Activated T-cell treated with anti-CD3 and anti-CD28 coated beads, Interleukin-2, amount 50 U/mL, for 4 hours (primary cell): ENCODE data around the gene INTS3. TPM values are rescaled to one million over a fixed set of nuclear protein-coding genes. Genes with fewer than 3 reads are reported as not detected.
"Not testable (repeated sequence)": the region's sequence is repeated elsewhere in the genome, so short reads cannot be mapped to it uniquely, and the experiment has no call there.

Source experiments
- ATAC-seq, 2 donors: fragments of 200-7000 bp; cut with Tn5 transposase; one replicate each; pipeline ENCODE4 v1.10.0; 2021
- DNase-seq: peaks from one replicate; pipeline ENCODE4 v3.0.0-alpha.2; 2020
- H3K27me3 Mint-ChIP-seq: one replicate; pipeline ENCODE4 v1.8.0; 2021; ENCODE audit warnings: low read depth, mixed read lengths
- H3K36me3 Mint-ChIP-seq: one replicate; pipeline ENCODE4 v1.8.0; 2022; ENCODE audit warnings: mixed read lengths; ENCODE audit not compliant: insufficient read depth
- H3K4me1 Mint-ChIP-seq: one replicate; pipeline ENCODE4 v1.8.0; 2021; ENCODE audit warnings: low read depth, mixed read lengths
- H3K4me3 Mint-ChIP-seq: one replicate; pipeline ENCODE4 v1.8.0; 2021; ENCODE audit warnings: mild to moderate bottlenecking, moderate library complexity, mixed read lengths
- H3K9me3 Mint-ChIP-seq: one replicate; pipeline ENCODE4 v1.8.0; 2021; ENCODE audit warnings: mixed read lengths
- total RNA-seq, 3 donors: library from RNA; stranded (reverse); gene quantifications; one replicate each; pipeline ENCODE4 v1.2.1, GENCODE V29; 2021

The INTS3 gene
- total RNA-seq, 3 donors from 2014 or later: 46.9 to 49.4 (median 48.5) TPM

DNA sequence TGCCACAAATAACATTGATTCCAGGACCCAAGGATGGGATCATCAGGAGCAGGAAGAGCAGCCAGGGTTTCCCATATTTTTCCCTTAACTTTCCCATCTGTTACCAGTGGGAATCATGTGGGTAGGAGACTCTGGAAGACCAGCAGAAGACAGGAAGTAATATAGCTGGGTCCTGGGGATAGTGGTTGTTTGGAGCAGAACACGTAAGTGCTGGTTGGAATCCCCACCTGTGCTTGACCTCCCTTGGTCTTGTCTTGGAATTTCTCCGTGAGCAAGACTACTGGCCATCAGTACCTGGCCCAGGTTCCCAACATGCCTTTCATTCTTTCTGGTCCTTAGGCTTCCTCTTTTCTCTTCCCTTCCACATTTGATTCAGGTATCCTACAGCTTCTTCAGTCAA, 26.4 kb downstream of the INTS3 start:
- Mint-ChIP-seq H3K9me3 (no peaks in the 10 kb centered on the region), H3K4me1 (peaks cover 6% of the 10 kb centered on the region), H3K36me3 (peaks cover 42% of the 10 kb centered on the region), H3K27me3 (no peaks in the 10 kb centered on the region), H3K4me3 (no peak overlapping the region)
- ATAC-seq (no peak), DNase-seq (no peak)

DNA sequence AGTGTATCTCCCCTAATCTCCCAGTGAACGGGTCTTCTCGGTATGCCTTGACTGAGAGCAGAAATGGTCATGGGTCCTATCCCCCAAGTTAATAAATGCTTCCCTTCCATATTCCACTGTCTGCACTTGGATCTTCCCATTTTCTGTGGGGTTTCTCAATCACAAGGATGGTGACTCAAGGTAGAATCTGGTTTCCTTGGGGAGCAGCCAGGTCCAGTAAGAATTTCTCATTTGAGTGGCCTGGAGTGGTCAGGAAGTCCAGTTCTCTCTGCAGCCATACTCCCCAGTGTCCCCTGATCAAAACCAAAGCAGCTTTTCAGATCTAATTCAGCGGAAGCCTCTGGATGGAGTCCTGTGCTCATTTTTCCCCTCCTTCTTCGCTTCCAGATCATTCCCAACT, 32.6 kb downstream of the INTS3 start:
- Mint-ChIP-seq H3K4me1 (no peaks in the 10 kb centered on the region), H3K9me3 (no peaks in the 10 kb centered on the region), H3K27me3 (no peaks in the 10 kb centered on the region), H3K4me3 (no peak overlapping the region), H3K36me3 (peaks cover 22% of the 10 kb centered on the region)
- DNase-seq (no peak), ATAC-seq (no peak)

DNA sequence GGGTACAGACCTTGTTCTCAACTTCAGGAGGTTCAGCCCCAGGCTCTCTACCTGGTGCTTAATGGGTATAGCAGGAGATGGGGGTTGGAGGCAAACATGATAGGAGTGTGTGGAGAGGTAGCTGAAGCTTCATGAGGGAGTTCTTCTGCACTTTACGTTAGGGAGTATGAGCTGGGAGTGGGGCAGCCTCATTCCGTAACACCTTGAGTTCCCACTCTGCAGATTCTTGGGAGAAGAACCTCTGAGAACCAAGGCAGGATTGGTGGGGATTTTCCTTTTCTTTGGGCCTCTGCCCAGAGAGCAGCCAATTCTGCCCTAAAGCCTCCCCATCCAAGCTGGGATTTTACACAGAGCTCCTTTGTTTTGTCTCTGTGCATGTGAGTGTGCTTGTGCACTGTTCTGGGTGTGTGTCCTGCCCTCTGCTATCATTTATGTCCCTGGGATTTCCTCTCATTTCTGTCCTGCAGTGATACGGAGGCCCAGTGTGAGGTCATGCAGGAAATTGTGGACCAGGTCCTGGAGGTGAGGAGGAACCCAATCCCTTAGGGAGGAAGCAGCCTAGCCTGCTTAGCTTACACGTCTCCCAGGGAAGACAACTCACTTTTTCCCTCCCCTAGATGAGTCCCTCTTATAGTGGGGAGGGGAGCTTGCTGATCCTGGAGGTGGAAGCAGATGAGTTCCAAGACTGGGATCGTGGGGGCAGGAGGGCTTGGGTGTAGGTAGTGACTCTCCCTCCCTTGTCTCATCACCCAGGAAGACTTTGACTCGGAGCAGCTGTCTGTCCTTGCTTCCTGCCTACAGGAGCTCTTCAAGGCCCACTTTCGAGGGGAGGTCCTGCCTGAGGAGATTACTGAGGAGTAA, 35.7 kb downstream of the INTS3 start:
- Mint-ChIP-seq H3K4me1 (no peaks in the 10 kb centered on the region), H3K9me3 (no peaks in the 10 kb centered on the region), H3K4me3 (no peak overlapping the region), H3K27me3 (no peaks in the 10 kb centered on the region), H3K36me3 (peaks cover 17% of the 10 kb centered on the region)
- DNase-seq: no peak
- no peak for ATAC-seq

DNA sequence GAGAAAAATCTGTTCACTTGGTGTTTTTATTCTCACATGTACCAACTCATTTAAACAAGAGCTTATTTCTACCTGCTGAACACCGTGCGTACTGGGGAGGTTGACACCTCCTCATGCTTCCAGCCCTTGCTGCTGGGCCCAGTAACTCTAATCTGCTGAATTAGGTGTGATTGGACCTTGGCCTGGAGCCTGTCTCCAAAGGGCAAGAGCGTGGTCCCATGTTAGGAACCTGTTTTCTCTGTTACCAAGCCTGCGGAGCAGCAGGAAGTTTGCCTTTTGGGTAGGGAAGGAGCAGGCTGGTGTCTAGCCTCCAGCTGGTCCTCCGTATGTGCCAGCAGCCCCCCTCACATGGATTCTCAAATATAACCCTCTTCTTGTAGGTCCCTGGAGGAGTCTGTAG, 36.5 kb downstream of the INTS3 start:
- H3K4me3 Mint-ChIP-seq: no peak overlapping the region
- no peaks in the 10 kb centered on the region for H3K4me1 Mint-ChIP-seq
- no peaks in the 10 kb centered on the region for H3K27me3 Mint-ChIP-seq
- peaks cover 21% of the 10 kb centered on the region for H3K36me3 Mint-ChIP-seq
- no peaks in the 10 kb centered on the region for H3K9me3 Mint-ChIP-seq
- DNase-seq: no peak
- ATAC-seq: no peak

DNA sequence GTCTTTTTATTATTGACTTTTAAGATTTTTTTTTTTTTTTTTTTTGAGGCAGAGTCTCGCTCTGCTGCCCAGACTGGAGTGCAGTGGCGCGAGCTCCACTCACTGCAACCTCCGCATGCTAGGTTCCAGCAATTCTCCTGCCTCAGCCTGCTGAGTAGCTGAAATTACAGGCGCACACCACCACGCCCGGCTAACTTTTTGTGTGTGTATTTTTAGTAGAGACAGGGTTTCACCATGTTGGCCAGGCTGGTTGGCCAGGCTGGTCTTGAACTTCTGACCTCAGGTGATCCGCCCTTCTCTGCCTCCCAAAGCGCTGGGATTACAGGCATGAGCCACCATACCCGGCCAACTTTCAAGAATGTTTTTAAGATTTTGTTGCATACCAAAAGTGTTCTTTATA, 38.8 kb downstream of the INTS3 start:
- not testable (repeated sequence) for H3K9me3 Mint-ChIP-seq, H3K27me3 Mint-ChIP-seq, DNase-seq, H3K4me1 Mint-ChIP-seq, ATAC-seq, H3K4me3 Mint-ChIP-seq
- H3K36me3 Mint-ChIP-seq: peaks cover 25% of the 10 kb centered on the region

DNA sequence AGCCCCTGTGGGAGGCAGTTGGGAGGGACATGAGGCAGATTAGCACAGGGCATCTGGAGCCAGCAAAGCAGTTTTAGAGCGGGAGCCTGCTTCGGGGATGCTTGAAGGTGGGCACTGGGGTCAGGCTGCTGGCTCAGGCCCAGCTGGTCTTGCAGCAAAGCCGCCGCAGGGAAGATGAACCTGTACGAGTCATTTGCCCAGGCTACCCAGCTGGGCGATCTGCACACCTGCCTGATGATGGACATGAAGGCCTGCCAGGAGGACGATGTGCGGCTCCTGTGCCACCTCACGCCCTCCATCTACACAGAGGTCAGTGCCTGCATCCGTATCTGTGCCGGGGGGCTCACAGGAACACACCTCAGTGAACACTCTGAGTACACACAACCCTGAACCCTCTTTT, 39.7 kb downstream of the INTS3 start:
- DNase-seq (no peak), ATAC-seq (no peak)
- Mint-ChIP-seq H3K4me1 (no peaks in the 10 kb centered on the region), H3K36me3 (peaks cover 21% of the 10 kb centered on the region), H3K27me3 (no peaks in the 10 kb centered on the region), H3K4me3 (no peak overlapping the region), H3K9me3 (no peaks in the 10 kb centered on the region)

DNA sequence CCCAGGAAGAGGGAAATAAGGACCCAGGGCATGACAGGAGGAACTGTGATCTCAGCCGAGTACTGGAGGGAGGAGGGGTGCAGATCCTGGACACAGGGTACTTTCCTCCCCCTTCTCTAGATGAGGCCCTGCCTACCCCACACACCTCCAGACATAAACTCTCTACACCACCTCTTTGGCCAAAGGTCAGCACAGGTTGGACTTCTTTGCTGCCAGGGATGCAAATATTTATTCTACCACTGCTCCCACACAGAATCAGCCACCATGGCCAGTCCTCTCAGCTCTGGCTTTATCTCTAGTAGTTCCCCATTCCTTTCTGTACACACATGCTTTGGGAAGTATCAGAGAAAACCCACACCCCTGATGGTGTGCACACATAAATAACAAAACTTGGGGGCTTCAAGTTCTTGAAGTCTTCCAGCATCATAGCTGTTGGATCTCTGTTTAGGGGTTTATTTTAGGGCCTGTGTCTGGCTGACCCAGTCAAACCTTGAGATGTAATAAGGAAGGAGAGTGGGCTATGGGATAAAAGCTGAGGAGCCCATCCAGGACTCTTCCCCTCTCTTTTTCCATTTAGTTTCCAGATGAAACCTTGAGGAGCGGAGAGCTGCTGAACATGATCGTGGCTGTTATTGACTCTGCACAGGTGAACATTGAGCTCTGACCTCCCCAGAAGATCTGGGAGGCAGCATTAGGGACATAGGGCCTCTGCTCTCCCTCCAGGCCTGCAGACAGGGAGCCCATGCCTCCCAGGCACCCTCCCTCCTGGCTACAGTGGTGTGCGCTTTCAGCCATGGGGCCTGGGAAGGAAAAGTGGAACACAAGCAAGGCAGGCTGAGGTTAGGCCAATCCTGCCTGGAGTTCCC, 40.7 kb downstream of the INTS3 start:
- H3K4me1 Mint-ChIP-seq: no peaks in the 10 kb centered on the region
- DNase-seq (no peak), ATAC-seq (no peak)
- H3K27me3 Mint-ChIP-seq: no peaks in the 10 kb centered on the region
- no peak overlapping the region for H3K4me3 Mint-ChIP-seq
- H3K9me3 Mint-ChIP-seq: no peaks in the 10 kb centered on the region
- H3K36me3 Mint-ChIP-seq: peaks cover 18% of the 10 kb centered on the region

DNA sequence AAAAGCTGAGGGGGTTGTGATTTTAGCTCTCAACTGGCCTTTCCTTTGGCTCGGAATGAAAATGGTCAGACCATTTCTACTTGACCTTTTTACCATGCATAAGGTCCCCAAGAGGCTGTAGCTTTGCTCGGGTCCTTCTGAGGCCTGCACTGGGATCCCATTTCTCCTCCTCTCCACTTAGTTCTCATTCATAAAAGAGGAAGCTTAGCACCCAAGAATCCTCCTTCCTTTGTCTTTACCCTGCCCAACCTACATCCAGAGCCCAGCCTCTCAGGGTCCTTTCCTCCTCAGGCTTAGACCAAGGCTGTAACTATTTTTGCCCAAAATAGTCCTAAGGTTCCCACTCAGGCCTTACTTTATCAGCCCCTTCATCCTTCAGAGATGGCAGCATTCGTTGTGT, 41.4 kb downstream of the INTS3 start:
- H3K27me3 Mint-ChIP-seq: no peaks in the 10 kb centered on the region
- H3K36me3 Mint-ChIP-seq: peaks cover 18% of the 10 kb centered on the region
- H3K4me3 Mint-ChIP-seq: no peak overlapping the region
- H3K4me1 Mint-ChIP-seq: peaks cover 3% of the 10 kb centered on the region
- no peak for DNase-seq
- ATAC-seq: no peak
- no peaks in the 10 kb centered on the region for H3K9me3 Mint-ChIP-seq

DNA sequence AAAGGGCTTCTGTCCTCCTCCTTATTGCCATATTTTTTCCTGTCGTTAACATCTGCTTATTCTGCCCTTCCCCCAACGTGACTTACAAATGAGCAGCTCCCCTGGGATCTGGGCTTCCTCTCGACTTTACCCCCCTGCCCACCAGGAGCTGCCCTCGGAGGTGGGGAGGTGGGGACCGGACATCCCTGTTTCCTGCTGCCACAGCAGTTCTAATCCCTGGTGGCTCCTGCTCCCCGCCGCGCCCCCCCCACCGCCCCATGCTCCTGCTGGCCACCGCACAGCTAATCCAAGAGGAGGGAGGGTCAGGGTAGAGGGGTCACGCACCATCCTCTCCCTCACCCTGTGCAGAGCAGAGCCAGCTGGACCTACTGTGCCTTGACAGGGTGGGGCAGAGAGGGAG, 42.9 kb downstream of the INTS3 start:
- Mint-ChIP-seq H3K27me3 (no peaks in the 10 kb centered on the region), H3K4me1 (peaks cover 11% of the 10 kb centered on the region), H3K36me3 (peaks cover 18% of the 10 kb centered on the region), H3K9me3 (no peaks in the 10 kb centered on the region), H3K4me3 (no peak overlapping the region)
- DNase-seq: no peak
- ATAC-seq: no peak

DNA sequence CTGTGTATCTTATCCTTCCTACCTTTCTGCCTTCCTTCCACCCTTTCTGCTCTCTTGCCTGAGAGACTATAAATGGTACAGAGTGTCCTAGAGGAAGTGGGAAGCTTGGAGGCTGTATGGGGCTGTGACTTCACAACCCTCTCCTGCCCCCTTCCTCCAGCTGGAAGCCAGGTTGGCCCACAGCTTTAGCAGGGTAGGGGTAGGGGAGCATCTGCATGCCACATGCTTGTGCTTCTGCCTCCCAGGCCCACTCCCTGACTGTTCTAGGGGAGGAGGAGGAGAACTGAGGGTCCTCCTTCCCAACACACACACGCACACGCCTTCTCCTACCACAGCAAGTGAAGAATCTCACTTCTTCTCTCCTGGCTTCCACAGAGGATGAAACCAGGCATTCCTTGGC, 43.4 kb downstream of the INTS3 start:
- Mint-ChIP-seq H3K4me3 (no peak overlapping the region), H3K36me3 (peaks cover 18% of the 10 kb centered on the region), H3K4me1 (peaks cover 14% of the 10 kb centered on the region), H3K27me3 (no peaks in the 10 kb centered on the region), H3K9me3 (no peaks in the 10 kb centered on the region)
- DNase-seq: no peak
- no peak for ATAC-seq

DNA sequence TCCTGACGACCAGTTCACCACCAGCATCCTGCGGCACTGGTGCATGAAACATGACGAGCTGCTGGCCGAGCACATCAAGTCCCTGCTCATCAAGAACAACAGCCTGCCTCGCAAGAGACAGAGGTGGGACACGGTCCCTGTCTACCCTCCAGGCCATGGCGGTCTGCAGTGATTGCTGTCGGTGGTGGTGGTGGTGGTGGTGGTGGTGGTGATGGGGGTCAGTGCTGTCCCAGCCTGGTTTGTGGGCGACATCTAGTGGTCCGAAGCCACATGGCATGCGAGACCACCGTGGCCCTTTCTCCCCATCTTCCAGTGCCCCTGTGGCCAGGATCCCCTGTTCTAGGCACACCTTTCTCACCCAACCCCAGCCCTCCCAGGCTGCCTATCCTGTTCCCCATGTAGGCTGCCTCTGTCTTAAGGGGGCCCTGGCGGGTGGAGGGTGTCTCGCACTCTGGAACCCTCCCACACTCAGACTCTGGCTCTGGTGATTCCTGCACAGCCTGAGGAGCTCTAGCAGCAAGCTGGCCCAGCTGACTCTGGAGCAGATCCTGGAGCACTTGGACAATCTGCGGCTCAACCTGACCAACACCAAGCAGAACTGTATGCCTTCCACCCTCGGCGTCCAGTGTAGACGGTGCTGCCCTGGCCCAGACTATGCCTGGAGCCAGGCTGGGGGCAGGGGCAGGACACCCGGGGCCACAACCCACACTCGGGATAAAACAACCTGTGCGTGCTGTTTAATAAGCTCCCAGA, 44.2 kb downstream of the INTS3 start:
- no peak for ATAC-seq
- H3K36me3 Mint-ChIP-seq: peaks cover 18% of the 10 kb centered on the region

DNA sequence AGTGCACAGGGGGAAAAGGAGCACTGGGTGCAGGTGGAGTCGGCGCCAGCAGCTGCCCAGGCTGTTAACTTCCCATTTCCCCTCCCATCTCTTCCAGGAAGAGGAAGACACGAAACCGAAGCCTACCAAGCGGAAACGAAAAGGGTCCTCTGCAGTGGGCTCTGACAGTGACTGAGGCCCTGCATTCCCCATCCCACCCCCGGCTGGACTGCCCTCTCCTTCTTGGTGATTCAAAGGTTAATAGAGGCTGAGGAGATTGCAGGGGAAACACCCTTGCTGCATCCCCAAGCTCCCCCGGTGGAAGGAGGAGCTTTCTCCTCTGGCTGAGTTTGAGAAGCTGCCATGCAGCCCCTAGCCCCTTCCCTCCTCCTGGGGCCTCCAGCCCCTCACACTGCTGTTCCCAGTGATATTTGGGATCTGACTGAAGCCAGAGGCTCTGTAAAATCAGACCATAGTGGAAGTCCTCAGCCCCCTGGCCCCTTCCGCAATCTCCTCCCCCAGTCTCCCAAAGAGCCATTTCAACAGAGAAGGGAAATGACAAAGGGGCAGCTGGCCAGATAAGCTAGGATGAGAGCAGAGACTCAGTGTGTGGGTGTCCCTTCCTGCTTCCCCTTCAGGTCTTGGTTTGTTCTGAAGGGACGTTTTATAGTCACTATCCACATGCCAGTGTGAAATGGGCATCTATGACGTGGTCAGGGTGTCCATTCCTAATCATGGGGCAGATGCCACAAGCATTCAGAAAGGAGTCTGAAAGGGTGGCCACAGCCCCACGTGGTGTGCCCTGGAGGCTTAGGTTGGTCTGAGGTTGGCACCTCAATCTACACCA, 45.5 kb downstream of the INTS3 start:
- no peak for DNase-seq
- Mint-ChIP-seq H3K27me3 (no peaks in the 10 kb centered on the region), H3K4me1 (peaks cover 25% of the 10 kb centered on the region), H3K9me3 (no peaks in the 10 kb centered on the region), H3K4me3 (peak overlapping the region; percentile 37), H3K36me3 (peaks cover 13% of the 10 kb centered on the region)
- no peak for ATAC-seq

More for the DNA sequence above, 44.2 kb downstream of the INTS3 start:
- no peak overlapping the region for H3K4me3 Mint-ChIP-seq
- H3K4me1 Mint-ChIP-seq: peaks cover 19% of the 10 kb centered on the region
- DNase-seq: no peak
- H3K9me3 Mint-ChIP-seq: no peaks in the 10 kb centered on the region
- H3K27me3 Mint-ChIP-seq: no peaks in the 10 kb centered on the region

DNA sequence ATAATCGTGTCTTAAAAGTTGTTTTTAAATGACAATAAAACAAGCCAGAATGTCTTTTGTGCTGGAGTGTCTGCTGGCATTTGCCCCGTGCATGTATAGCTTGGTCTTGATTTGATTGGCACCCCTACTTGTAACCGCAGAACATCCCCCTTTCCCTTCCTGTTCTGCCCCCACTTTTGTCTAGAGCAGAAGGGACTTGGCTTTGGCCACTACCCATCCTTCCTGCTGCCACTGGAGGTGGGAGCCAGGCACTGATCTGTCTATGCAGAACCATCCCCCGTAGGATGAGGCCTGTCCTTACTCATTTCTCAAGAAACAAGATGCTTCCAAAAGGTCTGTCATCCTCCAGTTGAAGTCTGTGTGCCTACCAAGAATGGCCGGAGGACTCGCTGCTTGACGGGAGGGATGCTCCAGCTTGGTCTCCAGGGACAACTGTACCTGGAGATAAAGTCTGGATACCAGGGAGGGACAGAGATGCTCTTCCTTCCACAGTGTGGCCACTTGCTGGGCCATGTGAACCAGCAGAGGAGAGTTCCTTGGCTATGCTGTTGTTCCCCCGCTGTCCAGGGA, 46.3 kb downstream of the INTS3 start:
- no peak overlapping the region for H3K4me3 Mint-ChIP-seq
- H3K4me1 Mint-ChIP-seq: peaks cover 25% of the 10 kb centered on the region
- H3K36me3 Mint-ChIP-seq: peaks cover 9% of the 10 kb centered on the region
- DNase-seq: no peak
- no peaks in the 10 kb centered on the region for H3K9me3 Mint-ChIP-seq
- no peak for ATAC-seq
- H3K27me3 Mint-ChIP-seq: no peaks in the 10 kb centered on the region
